Uterus (tissue), 4 donors: ENCODE data around the gene ARHGAP12. TPM values are rescaled to one million over a fixed set of nuclear protein-coding genes. Genes with fewer than 3 reads are reported as not detected.

ENCODE experiments used
- DNase-seq, 2 donors: peaks; one replicate each; pipeline ENCODE4 v3.0.0-alpha.2; 2019 to 2020
- H3K27ac ChIP-seq, 2 donors: fragments of 200-600 bp; sonication (generic); 1 replicate in 1 of 2; 2 replicates in 1 of 2; pipeline ENCODE4 v1.5.1; 2016 to 2018
- H3K27me3 ChIP-seq, 2 donors: fragments of 200-600 bp; sonication (generic); one replicate each; pipeline ENCODE4 v1.5.1; 2018 to 2019; ENCODE audit warnings: control low read depth in 1 of 2
- H3K36me3 ChIP-seq, 2 donors: fragments of 200-600 bp; sonication (generic); one replicate each; pipeline ENCODE4 v1.5.1; 2019; ENCODE audit warnings: control low read depth in 1 of 2
- H3K4me1 ChIP-seq, 2 donors: fragments of 200-600 bp; sonication (generic); one replicate each; pipeline ENCODE4 v1.5.1; 2018 to 2019; ENCODE audit warnings: control low read depth in 1 of 2
- H3K4me3 ChIP-seq, 2 donors: fragments of 200-600 bp; sonication (generic); 1 replicate in 1 of 2; 2 replicates in 1 of 2; pipeline ENCODE4 v1.5.1; 2018 to 2019; ENCODE audit warnings: mild to moderate bottlenecking in 1 of 2
- H3K9me3 ChIP-seq, 2 donors: fragments of 200-600 bp; sonication (generic); one replicate each; pipeline ENCODE4 v1.5.1; 2019; ENCODE audit warnings: control low read depth in 1 of 2
- CTCF ChIP-seq, 4 experiments: fragments of 200-600 bp in 2 of 4; fragments of 450-650 bp in 2 of 4; sonication (generic) in 2 of 4; IDR thresholded peaks; one replicate each; pipeline ENCODE4 v1.5.1; 2016 to 2019; ENCODE audit warnings: antibody characterized with exemption in 4 of 4, mild to moderate bottlenecking in 2 of 4, moderate library complexity in 1 of 4
- POLR2A ChIP-seq, 2 donors: fragments of 450-650 bp; IDR thresholded peaks; one replicate each; pipeline ENCODE4 v1.6.1; 2016; ENCODE audit warnings: antibody characterized with exemption in 2 of 2, mild to moderate bottlenecking in 1 of 2, moderate library complexity in 1 of 2
- intact Hi-C: fragments of 100-400 bp; cut with DNase I; formaldehyde crosslinking; loops from one replicate; pipeline ENCODE4 v1.15.1; 2023; ENCODE audit warnings: low total_unique reads
- total RNA-seq, 4 donors: library from RNA; depleted of rRNA in 3 of 4; stranded (reverse); fragments of >200 nt in 3 of 4; gene quantifications; one replicate each; pipeline versions ENCODE4 v1.1.0 to v1.2.4, GENCODE V29; 2014 to 2023
- donor health status: DM: yes; HTN: yes; CAD: no.

Gene ARHGAP12
- total RNA-seq, 4 donors from 2014 or later: 37.7 to 82.5 (median 57.3) TPM

DNA sequence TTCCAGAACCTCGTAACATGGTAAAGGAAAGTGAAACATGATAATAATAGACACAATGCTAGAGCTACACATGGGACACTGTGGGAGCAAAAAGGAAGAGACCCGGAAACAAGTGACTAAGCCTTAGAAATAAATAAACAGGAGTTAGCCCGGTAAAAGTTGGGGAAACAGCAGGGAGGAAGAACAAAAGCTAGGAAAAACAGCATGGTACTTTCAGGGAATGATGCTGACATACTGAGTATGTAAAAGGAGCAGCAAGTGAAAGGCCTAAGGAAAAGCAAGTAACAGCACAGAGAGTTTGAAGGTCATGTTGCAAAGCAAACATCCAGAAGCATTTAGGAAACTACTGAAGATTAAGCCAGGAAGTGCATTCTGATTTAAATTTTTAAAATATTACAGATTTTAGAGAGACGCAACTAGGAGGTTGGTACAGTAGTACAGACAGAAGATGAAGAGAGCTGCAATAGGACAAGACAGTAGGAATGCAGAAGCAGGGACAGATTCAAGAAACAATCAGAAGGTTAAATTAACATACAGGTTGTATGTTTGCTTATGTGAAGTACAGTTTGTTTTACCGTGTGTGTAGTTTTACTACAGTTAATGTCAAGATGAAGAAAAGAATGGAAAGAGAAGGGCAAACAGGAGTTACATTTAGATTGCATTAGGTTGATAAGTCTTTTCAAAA, 63.7 kb downstream of the ARHGAP12 start:
- Histone ChIP-seq H3K9me3 (no peaks in the 10 kb centered on the region), H3K36me3 (no peaks in the 10 kb centered on the region), H3K4me1 (no peaks in the 10 kb centered on the region), H3K27ac (peak overlapping the region in 1 of 2 donors; percentile 17), H3K4me3 (no peak overlapping the region), H3K27me3 (no peaks in the 10 kb centered on the region)
- no peak for TF ChIP-seq POLR2A (IDR thresholded peaks at IDR 0.05)
- TF ChIP-seq CTCF (IDR thresholded peaks at IDR 0.05): no peak
- intact Hi-C loops: no loop called here
- no peak for DNase-seq

GRCh38 chr10:31855033-31855432, 73.6 kb downstream of the ARHGAP12 start:
- no peak for TF ChIP-seq CTCF (IDR thresholded peaks at IDR 0.05)
- TF ChIP-seq POLR2A (IDR thresholded peaks at IDR 0.05): no peak
- no peak for DNase-seq
- intact Hi-C loops: no loop called here
- H3K4me3 ChIP-seq: no peak overlapping the region
- no peaks in the 10 kb centered on the region for H3K4me1 ChIP-seq
- H3K36me3 ChIP-seq: no peaks in the 10 kb centered on the region
- H3K27ac ChIP-seq: no peak overlapping the region
- H3K9me3 ChIP-seq: no peaks in the 10 kb centered on the region
- no peaks in the 10 kb centered on the region for H3K27me3 ChIP-seq

- no peaks in the 10 kb centered on the region for H3K4me1 ChIP-seq
- no peaks in the 10 kb centered on the region for H3K36me3 ChIP-seq
- intact Hi-C loops: no loop called here
- no peak overlapping the region for H3K4me3 ChIP-seq
- no peak for TF ChIP-seq CTCF (IDR thresholded peaks at IDR 0.05)
- no peaks in the 10 kb centered on the region for H3K9me3 ChIP-seq
- DNase-seq: no peak
- H3K27ac ChIP-seq: no peak overlapping the region
- no peaks in the 10 kb centered on the region for H3K27me3 ChIP-seq
Measured at GRCh38 chr10:31853629-31854028, 75.0 kb downstream of the ARHGAP12 start.

DNA sequence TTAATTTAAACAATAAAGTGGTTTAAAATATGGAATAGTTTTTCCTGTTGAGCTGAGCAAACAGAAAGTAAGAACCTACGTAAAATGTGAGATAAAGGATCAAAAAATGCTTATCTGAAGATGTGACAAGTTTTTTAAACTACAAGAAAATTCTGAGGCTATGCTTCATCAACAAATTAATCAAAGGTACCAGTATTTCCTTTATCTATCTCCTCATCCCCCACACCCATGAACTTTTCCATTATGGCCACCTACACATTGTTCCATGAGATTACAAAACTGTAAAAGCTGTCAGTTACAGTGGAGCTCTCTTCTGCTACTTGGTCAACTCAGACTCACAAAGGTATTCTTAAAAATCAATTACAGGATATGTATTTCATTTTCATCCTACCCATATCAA, 77.4 kb downstream of the ARHGAP12 start:
- intact Hi-C loops: no loop called here
- Histone ChIP-seq H3K4me3 (no peak overlapping the region), H3K27ac (no peak overlapping the region), H3K36me3 (no peaks in the 10 kb centered on the region), H3K9me3 (no peaks in the 10 kb centered on the region), H3K4me1 (no peaks in the 10 kb centered on the region), H3K27me3 (no peaks in the 10 kb centered on the region)
- TF ChIP-seq POLR2A (IDR thresholded peaks at IDR 0.05): no peak
- TF ChIP-seq CTCF (IDR thresholded peaks at IDR 0.05): no peak
- no peak for DNase-seq

GRCh38 chr10:31847515-31847914, 81.1 kb downstream of the ARHGAP12 start:
- Histone ChIP-seq H3K36me3 (no peaks in the 10 kb centered on the region), H3K27ac (no peak overlapping the region), H3K4me1 (no peaks in the 10 kb centered on the region), H3K27me3 (no peaks in the 10 kb centered on the region), H3K4me3 (no peak overlapping the region), H3K9me3 (no peaks in the 10 kb centered on the region)
- TF ChIP-seq POLR2A (IDR thresholded peaks at IDR 0.05): no peak
- no peak for DNase-seq
- intact Hi-C loops: no loop called here

- H3K27me3 ChIP-seq: no peaks in the 10 kb centered on the region
- TF ChIP-seq POLR2A (IDR thresholded peaks at IDR 0.05) (no peak), CTCF (IDR thresholded peaks at IDR 0.05) (no peak)
- no peaks in the 10 kb centered on the region for H3K9me3 ChIP-seq
- DNase-seq: no peak
- no peaks in the 10 kb centered on the region for H3K36me3 ChIP-seq
- no peak overlapping the region for H3K4me3 ChIP-seq
- no peak overlapping the region for H3K27ac ChIP-seq
- no peaks in the 10 kb centered on the region for H3K4me1 ChIP-seq
- intact Hi-C loops: no loop called here
Measured at GRCh38 chr10:31838709-31839108, 89.9 kb downstream of the ARHGAP12 start.
